Measurements from ENCODE around the gene LTBP1.

Gene LTBP1

GRCh38 chr2:32932825-32933755, 13.7 kb upstream of the LTBP1 start:
- DNase-seq = no peak

DNA sequence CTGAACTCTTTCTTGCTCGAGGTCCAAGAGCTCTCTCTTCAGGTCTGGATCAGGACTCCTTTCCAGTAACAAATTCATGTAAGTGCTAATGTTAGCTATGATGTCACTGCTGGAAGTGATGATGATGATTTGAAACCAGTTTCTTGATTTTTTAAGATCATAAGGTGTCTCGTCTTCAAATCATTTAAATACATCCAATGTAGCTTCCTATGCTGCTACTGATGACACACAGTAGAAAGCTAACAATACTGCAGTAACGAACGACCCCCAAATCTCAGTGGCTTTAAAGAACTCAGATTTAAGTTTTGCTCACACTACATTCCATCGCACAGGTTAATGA, 13.0 kb upstream of the LTBP1 start:
- DNase-seq = no peak

DNA sequence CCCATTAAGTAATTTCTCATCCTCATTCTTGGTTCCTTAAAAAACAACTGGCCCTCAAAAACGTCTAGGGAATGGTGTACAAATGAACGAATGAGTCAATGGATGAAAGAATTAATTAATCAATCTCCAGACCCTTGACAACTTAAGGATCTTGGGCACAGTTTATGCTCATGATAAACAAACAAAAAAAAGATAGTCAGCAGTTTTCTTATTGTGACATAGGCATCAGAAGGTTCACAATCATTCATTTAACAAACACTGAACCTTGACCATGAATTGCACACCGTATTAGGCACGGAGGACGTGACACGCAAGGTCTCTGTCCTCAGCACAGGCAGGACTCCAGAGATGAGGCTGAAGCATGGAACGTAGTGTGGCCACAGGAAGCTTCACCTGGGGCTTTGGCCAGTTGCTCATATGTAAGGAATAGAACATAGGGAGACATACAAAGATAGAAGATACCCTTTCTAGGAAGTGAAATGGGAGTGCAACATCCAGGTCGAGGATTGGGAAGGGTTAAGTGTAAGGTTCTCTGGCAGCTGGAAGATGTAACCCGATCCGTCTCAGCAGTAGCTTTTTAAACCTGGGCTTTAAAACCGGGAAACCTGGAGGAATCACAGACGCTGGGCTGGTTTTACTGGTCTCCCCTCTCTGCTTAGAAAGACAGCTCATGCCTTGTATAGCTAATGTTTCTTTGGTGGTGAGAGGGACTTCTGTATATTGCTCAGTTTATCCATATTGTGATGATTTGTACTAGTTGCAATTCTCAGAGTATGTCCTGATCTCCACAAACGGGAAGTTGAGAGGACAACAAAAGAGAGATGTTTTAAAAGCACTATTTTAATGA, 8.9 kb upstream of the LTBP1 start:
- DNase-seq = peak; percentile 58 to 87

DNA sequence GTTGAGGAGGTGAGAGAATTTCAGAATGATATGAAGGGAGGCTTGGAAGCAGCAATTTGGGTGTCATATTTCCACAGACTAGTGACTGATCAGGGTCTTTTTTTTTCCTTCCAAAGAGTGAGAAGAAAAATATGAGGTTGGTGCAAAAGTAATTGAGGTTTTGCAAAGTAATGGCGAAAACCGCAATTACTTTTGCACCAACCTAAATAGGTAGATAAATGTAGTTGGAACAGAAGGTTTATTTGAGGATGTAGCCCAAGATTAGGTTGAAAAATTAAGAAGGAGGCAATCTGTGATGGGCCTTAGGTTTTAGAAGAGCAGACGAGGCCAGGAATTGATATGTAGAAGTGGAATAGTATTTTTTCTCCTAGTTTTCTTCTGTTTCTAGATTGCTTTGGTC, 7.8 kb upstream of the LTBP1 start:
- no peak for DNase-seq

GRCh38 chr2:32940316-32940997, 6.3 kb upstream of the LTBP1 start:
- DNase-seq = no peak

- DNase-seq = no peak
Measured at GRCh38 chr2:32941944-32942690, 4.6 kb upstream of the LTBP1 start.

GRCh38 chr2:32942793-32943485, 3.8 kb upstream of the LTBP1 start:
- no peak for DNase-seq

DNA sequence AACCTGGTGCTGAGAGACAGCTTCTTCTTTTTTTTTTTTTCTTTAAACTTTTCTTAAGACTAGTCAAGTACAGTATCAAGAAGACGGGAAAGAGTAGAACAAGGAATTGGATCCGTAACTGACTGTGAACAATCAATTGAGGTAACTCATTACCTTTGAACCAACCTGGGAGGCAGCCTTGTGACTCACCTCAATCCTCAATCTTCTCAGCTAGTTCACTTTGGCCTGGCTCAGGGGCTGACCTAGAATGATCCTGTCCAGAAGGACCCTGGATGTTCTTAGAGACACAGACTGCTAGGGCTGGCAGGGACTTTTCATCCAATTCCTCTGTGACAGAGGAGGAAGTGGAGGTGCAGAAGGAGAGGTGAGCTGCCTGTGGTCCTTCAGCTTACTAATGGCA, 1.5 kb upstream of the LTBP1 start:
- DNase-seq = no peak

- DNase-seq = no peak
Measured at GRCh38 chr2:32947076-32947483, 327 bp downstream of the LTBP1 start.

- peak in 1 of 2 experiments; percentile 34 for DNase-seq
Measured at GRCh38 chr2:32947484-32948143, 861 bp downstream of the LTBP1 start.

GRCh38 chr2:32948266-32948665, 1.5 kb downstream of the LTBP1 start:
- DNase-seq = no peak

GRCh38 chr2:32949260-32949659, 2.5 kb downstream of the LTBP1 start:
- DNase-seq = no peak

DNA sequence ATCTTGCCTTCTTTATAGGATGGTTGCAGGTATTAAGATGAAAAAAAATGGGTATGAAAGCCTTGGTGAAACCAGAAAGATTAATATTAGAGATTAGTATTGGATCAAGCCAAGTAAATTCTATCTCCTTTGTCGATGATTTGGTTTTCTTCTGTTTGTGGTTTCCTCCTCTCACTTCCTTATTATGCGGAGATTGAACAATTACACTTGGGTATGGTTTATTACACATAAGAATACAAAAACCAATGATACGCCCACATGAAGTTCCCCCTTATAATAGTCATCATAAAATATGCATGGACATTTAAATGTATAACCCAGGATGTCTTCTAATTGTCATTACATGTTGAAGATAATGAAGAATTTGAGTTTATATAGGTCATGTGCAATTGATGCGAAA, 4.9 kb downstream of the LTBP1 start:
- no peak for DNase-seq

DNA sequence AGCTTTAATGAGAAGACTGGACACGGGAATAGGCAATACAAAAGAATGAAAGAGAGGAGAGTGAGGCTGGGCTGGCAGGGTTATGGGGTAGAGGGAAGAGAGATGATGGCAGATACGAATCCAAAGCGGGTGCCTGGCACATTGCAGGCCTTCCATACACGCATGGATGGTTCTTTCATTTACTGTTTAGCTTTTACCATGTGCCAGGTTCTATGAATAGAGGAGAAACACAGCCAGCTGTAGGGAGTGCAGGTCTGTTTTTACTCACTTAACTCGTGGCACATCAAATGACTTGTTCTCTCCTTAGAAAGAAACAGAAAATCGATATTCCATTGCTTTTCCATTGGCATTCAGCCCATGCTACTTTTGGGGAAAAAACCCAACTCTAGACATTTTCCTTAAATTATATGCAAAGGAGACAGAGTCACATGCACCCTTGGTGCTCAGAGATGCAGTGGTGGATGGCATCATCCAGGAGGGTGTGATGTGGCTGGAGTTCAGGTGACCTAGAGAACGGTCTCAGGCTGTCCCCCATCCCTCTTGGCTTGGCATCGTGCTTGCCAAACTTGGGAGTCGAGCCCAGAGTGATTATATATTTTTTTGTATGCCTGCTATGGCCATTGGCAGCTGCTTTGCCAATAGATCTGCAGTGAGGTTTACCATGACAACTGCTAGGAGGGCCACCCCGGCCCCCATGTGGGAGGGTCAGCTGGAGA, 6.2 kb downstream of the LTBP1 start:
- DNase-seq = no peak

DNA sequence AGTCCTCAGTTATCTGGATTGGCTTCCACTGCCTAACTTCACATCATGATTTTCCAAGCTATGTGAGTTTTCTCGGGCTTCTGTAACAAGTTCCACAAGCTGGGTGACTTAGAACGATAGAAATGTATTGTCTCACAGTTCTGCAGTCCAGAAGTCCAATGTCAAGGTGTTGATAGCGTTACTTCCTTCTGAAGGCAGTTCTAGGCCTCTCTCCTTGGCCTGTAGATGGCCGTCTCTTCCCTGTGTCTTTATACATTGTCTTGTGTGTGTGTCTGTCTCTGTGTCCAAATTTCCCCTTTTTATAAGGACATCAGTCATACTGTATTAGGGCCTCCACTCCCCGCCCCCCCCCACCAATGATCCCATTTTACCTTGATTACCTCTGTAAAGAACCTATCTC, 7.5 kb downstream of the LTBP1 start:
- no peak for DNase-seq

DNA sequence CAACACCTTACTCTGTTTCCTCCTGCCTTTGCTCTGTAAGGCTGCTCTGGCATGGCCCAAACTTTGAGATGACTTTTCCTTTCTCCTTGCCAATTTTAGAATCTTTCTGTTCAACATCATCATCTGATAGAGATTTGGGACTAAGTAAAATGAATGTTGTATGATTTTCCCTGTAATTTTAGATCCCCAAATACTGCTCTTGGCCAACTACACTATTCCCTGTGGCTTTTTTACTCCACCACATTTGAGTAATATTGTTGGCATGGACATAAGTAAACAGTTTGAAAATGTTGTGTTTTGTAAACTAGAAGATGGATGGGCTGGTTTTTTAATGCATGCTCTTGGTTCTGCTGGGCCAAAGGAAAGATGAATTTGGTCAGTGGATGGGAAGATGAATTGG, 12.1 kb downstream of the LTBP1 start:
- DNase-seq = no peak

DNA sequence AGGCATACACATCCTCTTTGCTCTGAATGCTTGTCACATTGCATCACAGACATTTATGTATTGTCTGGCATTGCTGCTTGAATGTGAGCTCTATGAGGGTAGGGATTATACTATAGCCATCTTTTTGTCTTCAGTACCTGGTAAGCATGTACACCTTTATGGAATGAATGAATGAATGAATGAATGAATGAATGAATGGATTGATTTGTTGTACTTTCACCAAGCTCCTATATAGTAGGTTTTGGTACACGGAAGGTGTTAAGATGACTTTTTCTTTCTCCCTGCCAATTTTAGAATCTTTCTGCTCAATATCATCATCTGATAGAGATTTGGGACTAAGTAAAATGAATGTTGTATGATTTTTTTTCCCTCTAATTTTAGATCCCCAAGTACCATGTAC, 13.5 kb downstream of the LTBP1 start:
- no peak for DNase-seq

- DNase-seq = no peak
Measured at GRCh38 chr2:32960647-32961403, 14.1 kb downstream of the LTBP1 start.

DNA sequence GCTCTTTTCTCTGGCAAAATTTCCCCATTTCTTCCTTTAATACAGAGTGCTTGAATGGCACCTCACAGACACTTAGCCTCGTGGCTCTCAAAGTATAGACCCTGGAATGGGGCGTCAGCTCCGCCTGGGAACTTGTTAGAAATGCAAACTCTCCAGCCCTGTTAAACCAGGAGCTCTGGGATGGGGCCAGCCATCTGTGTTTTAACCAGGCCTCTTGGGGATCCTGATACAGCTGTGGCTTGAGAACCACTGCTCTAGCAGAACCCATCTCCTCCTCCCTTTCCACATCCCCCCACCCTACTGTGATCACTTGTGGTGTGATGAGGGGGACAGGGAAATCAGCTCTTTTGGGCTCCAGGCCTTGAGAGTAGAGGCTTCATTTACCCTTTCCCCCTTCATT, 15.9 kb downstream of the LTBP1 start:
- DNase-seq = no peak

- DNase-seq = no peak
Measured at GRCh38 chr2:32963941-32964340, 17.2 kb downstream of the LTBP1 start.

All from NCI-H524 (cell line).